ENCODE measurements around the gene ABHD18. TPM values are rescaled to one million over a fixed set of nuclear protein-coding genes. Genes with fewer than 3 reads are reported as not detected.
A peak's percentile ranks its signal among the peaks of the same experiment; 100 is the strongest.
"Not testable (repeated sequence)": the region's sequence is repeated elsewhere in the genome, so short reads cannot be mapped to it uniquely, and the experiment has no call there.

ABHD18 gene
- polyA plus RNA-seq, 1 experiment, result 4.5 TPM

DNA sequence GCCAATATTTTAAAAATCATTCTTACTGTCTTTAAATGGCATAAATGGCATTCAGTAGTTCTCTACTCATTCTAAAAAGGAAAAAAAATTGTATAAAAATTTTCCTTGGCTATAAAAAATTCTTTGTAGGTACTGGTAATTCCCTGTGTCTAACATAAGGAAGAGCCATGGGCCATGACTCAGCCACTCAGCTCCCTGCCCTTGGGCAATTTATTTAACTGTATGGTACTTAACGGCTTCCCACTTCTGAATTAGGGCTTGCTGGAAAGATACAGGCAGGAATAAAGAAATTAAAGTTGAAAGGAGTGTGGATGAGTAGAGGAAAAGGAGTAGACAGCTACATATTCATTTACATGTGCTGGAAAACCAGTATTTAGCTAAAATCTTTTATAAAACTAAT lies 30.6 kb downstream of the ABHD18 start:
- TF ChIP-seq, protein P1, sequence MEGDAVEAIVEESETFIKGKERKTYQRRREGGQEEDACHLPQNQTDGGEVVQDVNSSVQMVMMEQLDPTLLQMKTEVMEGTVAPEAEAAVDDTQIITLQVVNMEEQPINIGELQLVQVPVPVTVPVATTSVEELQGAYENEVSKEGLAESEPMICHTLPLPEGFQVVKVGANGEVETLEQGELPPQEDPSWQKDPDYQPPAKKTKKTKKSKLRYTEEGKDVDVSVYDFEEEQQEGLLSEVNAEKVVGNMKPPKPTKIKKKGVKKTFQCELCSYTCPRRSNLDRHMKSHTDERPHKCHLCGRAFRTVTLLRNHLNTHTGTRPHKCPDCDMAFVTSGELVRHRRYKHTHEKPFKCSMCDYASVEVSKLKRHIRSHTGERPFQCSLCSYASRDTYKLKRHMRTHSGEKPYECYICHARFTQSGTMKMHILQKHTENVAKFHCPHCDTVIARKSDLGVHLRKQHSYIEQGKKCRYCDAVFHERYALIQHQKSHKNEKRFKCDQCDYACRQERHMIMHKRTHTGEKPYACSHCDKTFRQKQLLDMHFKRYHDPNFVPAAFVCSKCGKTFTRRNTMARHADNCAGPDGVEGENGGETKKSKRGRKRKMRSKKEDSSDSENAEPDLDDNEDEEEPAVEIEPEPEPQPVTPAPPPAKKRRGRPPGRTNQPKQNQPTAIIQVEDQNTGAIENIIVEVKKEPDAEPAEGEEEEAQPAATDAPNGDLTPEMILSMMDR (IDR thresholded peaks at IDR 0.05; ENCODE audit: low read depth, low read length), result no peak
- DNase-seq (ENCODE audit: low read depth, low spot score), result no peak
- ChIA-PET POLR2A (no interaction called here), CTCF (no interaction called here)
- H3K27me3 ChIP-seq (ENCODE audit: control insufficient read depth, insufficient read depth, low read length), result no peaks in the 10 kb centered on the region
- no peak overlapping the region for H3K4me3 ChIP-seq (ENCODE audit: low read depth, low read length)
- no peaks in the 10 kb centered on the region for H3K9me3 ChIP-seq (ENCODE audit: control insufficient read depth, insufficient read depth, low read length)
- no peak overlapping the region for H3K27ac ChIP-seq (ENCODE audit: low read depth, low read length)

DNA sequence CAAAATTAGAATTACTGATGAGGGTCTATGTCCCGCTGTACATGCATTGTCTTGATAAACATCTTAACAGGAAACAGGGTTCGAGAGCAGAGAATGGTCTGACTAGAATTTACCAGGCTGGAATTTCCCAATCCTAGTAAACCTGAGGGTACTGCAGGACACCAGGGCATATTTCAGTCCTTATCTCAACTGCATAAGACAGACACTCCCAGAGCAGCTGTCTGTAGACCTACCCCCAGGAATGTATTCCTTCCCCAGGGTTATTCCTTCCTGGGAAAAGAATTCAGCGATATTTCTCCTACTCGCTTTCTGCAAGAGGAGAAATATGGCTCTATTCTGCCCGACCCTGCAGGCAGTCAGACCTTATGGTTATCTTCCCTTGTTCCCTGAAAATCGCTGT lies 31.3 kb downstream of the ABHD18 start:
- POLR2A ChIA-PET; H3K4me3 ChIP-seq (ENCODE audit: low read depth, low read length); H3K27me3 ChIP-seq (ENCODE audit: control insufficient read depth, insufficient read depth, low read length); CTCF ChIA-PET; DNase-seq (ENCODE audit: low read depth, low spot score); H3K9me3 ChIP-seq (ENCODE audit: control insufficient read depth, insufficient read depth, low read length); H3K27ac ChIP-seq (ENCODE audit: low read depth, low read length): not testable (repeated sequence)

DNA sequence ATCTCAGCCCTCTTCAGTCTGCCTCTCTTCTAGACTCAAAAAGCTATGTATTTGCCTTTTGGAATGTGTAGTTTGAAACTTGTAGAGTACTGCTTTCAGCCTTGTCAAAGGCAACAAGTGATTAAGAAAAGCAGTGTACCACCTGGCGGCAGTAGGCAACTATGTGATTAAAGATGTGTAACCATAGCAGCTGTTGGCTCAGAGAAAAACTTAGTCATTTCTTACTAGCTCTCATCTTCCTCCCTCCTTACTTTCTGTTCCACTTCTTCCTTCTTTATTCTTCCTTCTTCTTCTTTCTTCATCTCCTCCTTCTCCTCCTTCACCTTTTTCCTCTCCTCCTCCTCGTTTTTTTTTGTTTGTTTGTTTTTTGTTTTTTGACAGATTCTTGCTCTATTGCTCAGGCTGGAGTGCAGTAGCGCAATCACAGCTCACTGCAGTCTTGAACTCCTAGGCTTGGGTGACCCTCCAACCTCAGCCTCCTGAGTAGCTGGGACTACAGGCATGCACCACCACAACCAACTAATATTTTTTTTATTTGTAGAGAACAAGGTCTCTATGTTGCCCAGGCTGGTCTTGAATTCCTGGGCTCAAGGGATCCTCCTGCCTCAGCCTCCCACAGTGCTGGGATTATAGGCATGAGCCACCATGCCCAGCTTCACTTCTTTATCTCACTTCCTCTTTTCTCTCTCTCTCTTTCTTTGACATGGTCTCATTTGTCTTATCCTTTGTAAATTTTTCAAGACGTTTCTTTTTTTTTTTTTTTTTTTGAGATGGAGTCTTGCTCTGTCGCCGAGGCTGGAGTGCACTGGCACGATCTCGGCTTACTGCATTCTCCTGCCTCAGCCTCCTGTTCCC lies 32.6 kb downstream of the ABHD18 start:
- H3K27ac ChIP-seq (ENCODE audit: low read depth, low read length), result no peak overlapping the region
- H3K9me3 ChIP-seq (ENCODE audit: control insufficient read depth, insufficient read depth, low read length), result no peaks in the 10 kb centered on the region
- ChIA-PET CTCF (interaction anchor here (0.6 to 0.9 kb wide), 2 partner anchors 18 to 21 kb away, joined by 3 to 4 read pairs; no protein-coding TSS in a partner anchor), POLR2A (interaction anchor here (0.5 to 0.8 kb wide), 3 partner anchors 10 to 68 kb away, joined by 4 to 6 read pairs (median 4); partner anchors contain the start of gene LARP1B)
- TF ChIP-seq, protein P1 (IDR thresholded peaks at IDR 0.05; ENCODE audit: low read depth, low read length), result no peak
- peak; percentile 18 for DNase-seq (ENCODE audit: low read depth, low spot score)
- H3K27me3 ChIP-seq (ENCODE audit: control insufficient read depth, insufficient read depth, low read length), result no peaks in the 10 kb centered on the region
- no peak overlapping the region for H3K4me3 ChIP-seq (ENCODE audit: low read depth, low read length)

DNA sequence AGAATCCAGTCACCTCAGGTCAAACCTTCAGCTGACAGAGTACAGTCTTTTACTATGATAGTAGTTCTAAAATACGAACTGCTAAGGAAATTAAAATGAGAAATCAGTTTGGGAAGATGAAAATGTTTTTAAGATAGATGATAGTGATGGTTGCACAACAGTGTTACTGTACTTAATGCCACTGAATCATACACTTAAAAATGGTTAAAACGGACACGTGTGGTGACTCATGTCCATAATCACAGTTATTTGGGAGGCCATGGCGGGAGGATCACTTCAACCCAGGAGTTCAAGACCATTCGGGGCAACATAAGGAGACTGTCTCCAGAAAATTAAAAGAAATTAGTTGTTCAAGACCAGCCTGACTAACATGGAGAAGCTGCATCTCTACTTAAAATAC lies 41.4 kb downstream of the ABHD18 start:
- TF ChIP-seq, protein P1 (IDR thresholded peaks at IDR 0.05; ENCODE audit: low read depth, low read length), result no peak
- Histone ChIP-seq H3K27ac (ENCODE audit: low read depth, low read length) (no peak overlapping the region), H3K4me3 (ENCODE audit: low read depth, low read length) (no peak overlapping the region), H3K27me3 (ENCODE audit: control insufficient read depth, insufficient read depth, low read length) (no peaks in the 10 kb centered on the region), H3K9me3 (ENCODE audit: control insufficient read depth, insufficient read depth, low read length) (no peaks in the 10 kb centered on the region; the same call in 1 of the 2 replicates)
- POLR2A ChIA-PET, result interaction anchor here (1.3 kb wide), 1 partner anchor 9 kb away, joined by 4 read pairs; no protein-coding TSS in a partner anchor
- CTCF ChIA-PET, result interaction anchor here (0.6 kb wide), 1 partner anchor 1251 kb away, joined by 6 read pairs; no protein-coding TSS in a partner anchor
- DNase-seq (ENCODE audit: low read depth, low spot score), result peak; percentile 1

DNA sequence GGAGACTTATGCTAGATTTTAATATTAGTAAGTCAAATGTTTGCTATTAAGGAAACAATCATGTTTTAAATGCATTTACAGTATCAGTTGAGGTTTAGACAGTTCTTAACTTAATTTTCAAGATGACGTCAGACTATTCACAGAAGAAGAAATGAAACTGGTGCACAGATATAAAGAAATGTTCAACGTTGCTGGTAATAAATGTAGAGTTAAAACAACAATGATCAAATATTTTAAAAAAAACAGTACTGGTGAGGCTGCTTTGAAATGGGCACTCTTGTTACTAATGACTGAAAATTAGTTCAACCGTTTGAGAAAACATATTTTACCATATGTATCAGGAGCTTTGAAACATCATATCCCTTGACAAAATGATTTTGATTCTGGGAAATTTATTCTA lies 44.2 kb downstream of the ABHD18 start:
- POLR2A ChIA-PET, result no interaction called here
- CTCF ChIA-PET, result no interaction called here
- H3K4me3 ChIP-seq (ENCODE audit: low read depth, low read length), result no peak overlapping the region
- DNase-seq (ENCODE audit: low read depth, low spot score), result no peak
- no peaks in the 10 kb centered on the region; the same call in 1 of the 2 replicates for H3K9me3 ChIP-seq (ENCODE audit: control insufficient read depth, insufficient read depth, low read length)
- no peak overlapping the region for H3K27ac ChIP-seq (ENCODE audit: low read depth, low read length)
- TF ChIP-seq, protein P1 (IDR thresholded peaks at IDR 0.05; ENCODE audit: low read depth, low read length), result no peak
- H3K27me3 ChIP-seq (ENCODE audit: control insufficient read depth, insufficient read depth, low read length), result no peaks in the 10 kb centered on the region
